ENCODE measurements around the gene PSMA3. TPM values are rescaled to one million over a fixed set of nuclear protein-coding genes. Genes with fewer than 3 reads are reported as not detected.

Gene PSMA3
- total and polyA plus RNA-seq, 9 of the 15 experiments (the other 6 are each of a cell fraction or from before 2014, with no cell fraction given) = 129 to 786 (median 319) TPM

DNA sequence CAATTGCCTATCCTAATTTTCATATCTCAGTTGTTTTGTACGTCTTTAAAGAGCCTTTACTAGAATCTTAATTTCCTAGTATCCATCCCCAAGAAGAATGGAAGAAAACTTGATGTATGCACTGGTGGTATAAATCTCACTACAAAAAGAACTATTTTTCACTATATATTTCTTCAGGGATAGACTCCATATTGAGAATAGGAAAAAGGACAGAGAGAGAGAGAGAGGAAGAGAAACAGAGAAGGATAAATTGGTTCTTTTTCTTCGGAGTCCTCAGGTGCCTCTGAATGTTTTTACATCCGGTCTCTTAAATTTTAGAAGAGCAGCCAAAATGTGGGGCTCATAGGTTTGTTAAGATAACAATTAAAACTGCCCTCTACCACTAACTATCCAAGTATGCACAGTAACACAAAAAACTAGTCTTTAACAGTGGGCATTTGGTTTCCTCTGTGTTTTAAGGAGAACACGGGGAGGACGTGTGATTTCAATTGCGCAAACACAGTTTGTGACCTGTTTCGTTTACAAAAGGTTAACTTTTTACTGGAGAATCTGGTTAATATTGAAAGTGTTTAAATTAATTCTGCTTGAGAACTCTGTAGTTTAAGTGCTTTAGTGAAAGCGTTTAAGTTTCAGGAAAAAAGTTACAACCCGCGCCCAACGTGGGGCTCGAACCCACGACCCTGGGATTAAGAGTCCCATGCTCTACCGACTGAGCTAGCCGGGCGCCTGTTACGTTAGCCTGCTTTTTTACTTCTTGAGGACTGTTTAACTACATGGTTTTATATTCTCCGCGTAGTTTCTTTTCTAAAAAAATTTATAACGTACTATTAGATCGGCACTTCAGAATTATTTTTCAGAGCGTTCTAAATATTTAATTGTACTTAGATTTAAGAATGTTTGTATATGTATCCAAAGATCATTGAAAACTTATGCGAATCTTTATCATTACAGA is 5.1 kb upstream of the PSMA3 start (continued):
- no peak for TF ChIP-seq C11orf30 (IDR thresholded peaks at IDR 0.05; ENCODE audit: low read depth)
- TF ChIP-seq, protein P1, sequence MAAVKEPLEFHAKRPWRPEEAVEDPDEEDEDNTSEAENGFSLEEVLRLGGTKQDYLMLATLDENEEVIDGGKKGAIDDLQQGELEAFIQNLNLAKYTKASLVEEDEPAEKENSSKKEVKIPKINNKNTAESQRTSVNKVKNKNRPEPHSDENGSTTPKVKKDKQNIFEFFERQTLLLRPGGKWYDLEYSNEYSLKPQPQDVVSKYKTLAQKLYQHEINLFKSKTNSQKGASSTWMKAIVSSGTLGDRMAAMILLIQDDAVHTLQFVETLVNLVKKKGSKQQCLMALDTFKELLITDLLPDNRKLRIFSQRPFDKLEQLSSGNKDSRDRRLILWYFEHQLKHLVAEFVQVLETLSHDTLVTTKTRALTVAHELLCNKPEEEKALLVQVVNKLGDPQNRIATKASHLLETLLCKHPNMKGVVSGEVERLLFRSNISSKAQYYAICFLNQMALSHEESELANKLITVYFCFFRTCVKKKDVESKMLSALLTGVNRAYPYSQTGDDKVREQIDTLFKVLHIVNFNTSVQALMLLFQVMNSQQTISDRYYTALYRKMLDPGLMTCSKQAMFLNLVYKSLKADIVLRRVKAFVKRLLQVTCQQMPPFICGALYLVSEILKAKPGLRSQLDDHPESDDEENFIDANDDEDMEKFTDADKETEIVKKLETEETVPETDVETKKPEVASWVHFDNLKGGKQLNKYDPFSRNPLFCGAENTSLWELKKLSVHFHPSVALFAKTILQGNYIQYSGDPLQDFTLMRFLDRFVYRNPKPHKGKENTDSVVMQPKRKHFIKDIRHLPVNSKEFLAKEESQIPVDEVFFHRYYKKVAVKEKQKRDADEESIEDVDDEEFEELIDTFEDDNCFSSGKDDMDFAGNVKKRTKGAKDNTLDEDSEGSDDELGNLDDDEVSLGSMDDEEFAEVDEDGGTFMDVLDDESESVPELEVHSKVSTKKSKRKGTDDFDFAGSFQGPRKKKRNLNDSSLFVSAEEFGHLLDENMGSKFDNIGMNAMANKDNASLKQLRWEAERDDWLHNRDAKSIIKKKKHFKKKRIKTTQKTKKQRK (IDR thresholded peaks at IDR 0.05; ENCODE audit: borderline replicate concordance, low read depth, low read length) = no peak
- no peak for TF ChIP-seq KDM4B (IDR thresholded peaks at IDR 0.05; ENCODE audit: borderline replicate concordance in 2 of 2, low read depth in 1 of 2)
- no peak for TF ChIP-seq DNMT1 (IDR thresholded peaks at IDR 0.05)
- no peak for TF ChIP-seq ARID1B (IDR thresholded peaks at IDR 0.05)
- no peak for TF ChIP-seq ZFPM2 (CRISPR knock-in tag; IDR thresholded peaks at IDR 0.05)
- TF ChIP-seq KDM5B (IDR thresholded peaks at IDR 0.05; ENCODE audit: insufficient replicate concordance, low read depth, low read length) = peak; percentile 71
- TF ChIP-seq ZNF280B (CRISPR knock-in tag; IDR thresholded peaks at IDR 0.05) = no peak
- TF ChIP-seq MAFF (IDR thresholded peaks at IDR 0.05; ENCODE audit: low read length) = no peak
- TF ChIP-seq NFXL1 (CRISPR knock-in tag; IDR thresholded peaks at IDR 0.05) = no peak
- TF ChIP-seq NR1H2 (CRISPR knock-in tag; IDR thresholded peaks at IDR 0.05) = no peak
- no peak for TF ChIP-seq SAP30 (IDR thresholded peaks at IDR 0.05; ENCODE audit: borderline replicate concordance, insufficient read depth, low read depth, low read length, poor library complexity, severe bottlenecking)
- no peak for TF ChIP-seq ARID3B (CRISPR knock-in tag; IDR thresholded peaks at IDR 0.05; ENCODE audit: borderline replicate concordance)
- no peak for TF ChIP-seq CGGBP1 (CRISPR knock-in tag; IDR thresholded peaks at IDR 0.05)
- TF ChIP-seq POLR3A (IDR thresholded peaks at IDR 0.05; ENCODE audit: borderline replicate concordance, extremely low read depth, insufficient read depth, insufficient read length) = peak; percentile 88
- no peak for TF ChIP-seq SIRT6 (IDR thresholded peaks at IDR 0.05; ENCODE audit: low read depth, low read length)
- no peak for TF ChIP-seq ZC3H11A (IDR thresholded peaks at IDR 0.05; ENCODE audit: low read depth, low read length)
- no peak for TF ChIP-seq CHD2 (IDR thresholded peaks at IDR 0.05; ENCODE audit: low read depth, low read length)
- TF ChIP-seq ZNF23 (CRISPR knock-in tag; IDR thresholded peaks at IDR 0.05) = no peak
- no peak for TF ChIP-seq ZKSCAN8 (CRISPR knock-in tag; IDR thresholded peaks at IDR 0.05)
- TF ChIP-seq HDAC8 (tag; IDR thresholded peaks at IDR 0.05) = no peak

All from K562 (cell line).